HepG2 (cell line): Measurements from ENCODE around the gene APRT. TPM values are rescaled to one million over a fixed set of nuclear protein-coding genes. Genes with fewer than 3 reads are reported as not detected.

Experiments
- AKAP8 ChIP-seq: sonication (generic); formaldehyde crosslinking; IDR thresholded peaks from 2 replicates; pipeline ENCODE4 v1.5.1; 2020; ENCODE audit warnings: mild to moderate bottlenecking, missing genetic modification reagents
- ATF7-NPFF ChIP-seq: sonication (generic); formaldehyde crosslinking; IDR thresholded peaks from 2 replicates; pipeline ENCODE4 v1.8.1; 2023; ENCODE audit warnings: mild to moderate bottlenecking, low read depth, missing genetic modification reagents, moderate library complexity
- ERF ChIP-seq: IDR thresholded peaks from 2 replicates; pipeline ENCODE4 v1.6.1; 2018; ENCODE audit warnings: missing biosample characterization, missing genetic modification reagents
- HDAC2 ChIP-seq: sonication (generic); formaldehyde crosslinking; IDR thresholded peaks from 2 replicates; pipeline ENCODE4 v1.4.0; 2020; ENCODE audit warnings: missing genetic modification reagents
- KAT8 ChIP-seq: IDR thresholded peaks from 2 replicates; pipeline ENCODE4 v1.6.1; 2016; ENCODE audit warnings: missing genetic modification reagents, missing compliant biosample characterization
- NFE2L1 ChIP-seq: sonication (generic); formaldehyde crosslinking; IDR thresholded peaks from 2 replicates; pipeline ENCODE4 v1.4.0; 2020; ENCODE audit warnings: missing genetic modification reagents, mild to moderate bottlenecking, borderline replicate concordance
- NFRKB ChIP-seq: fragments of 450-650 bp; IDR thresholded peaks from 2 replicates; pipeline ENCODE4 v1.6.1; 2017
- NR2C2 ChIP-seq: sonication (generic); formaldehyde crosslinking; IDR thresholded peaks from 2 replicates; pipeline ENCODE4 v1.4.0; 2020; ENCODE audit warnings: missing genetic modification reagents, mild to moderate bottlenecking, moderate library complexity, borderline replicate concordance
- SETDB1 ChIP-seq: sonication (generic); formaldehyde crosslinking; IDR thresholded peaks from 2 replicates; pipeline ENCODE4 v1.5.1; 2020; ENCODE audit warnings: missing genetic modification reagents, mild to moderate bottlenecking, borderline replicate concordance
- SOX13 ChIP-seq, 3 experiments: fragments of 450-650 bp in 1 of 3; sonication (generic) in 1 of 3; formaldehyde crosslinking in 1 of 3; IDR thresholded peaks in 2 of 3; conservative IDR thresholded peaks in 1 of 3; 2 replicates each; pipeline versions ENCODE4 v1.5.0 to v1.6.1; 2016 to 2020; ENCODE audit warnings: antibody characterized with exemption in 1 of 3, mild to moderate bottlenecking in 1 of 3, missing compliant biosample characterization in 1 of 3, missing genetic modification reagents in 1 of 3, moderate library complexity in 1 of 3
- XBP1 ChIP-seq: sonication (generic); formaldehyde crosslinking; IDR thresholded peaks from 2 replicates; pipeline ENCODE4 v1.5.0; 2020; ENCODE audit warnings: missing genetic modification reagents
- ZNF143 ChIP-seq: sonication (generic); formaldehyde crosslinking; IDR thresholded peaks from 2 replicates; pipeline ENCODE4 v1.4.0; 2020; ENCODE audit warnings: missing genetic modification reagents
- ZNF20 ChIP-seq: sonication (generic); formaldehyde crosslinking; IDR thresholded peaks from 2 replicates; pipeline ENCODE4 v1.4.0; 2020; ENCODE audit warnings: mild to moderate bottlenecking, moderate library complexity, missing genetic modification reagents
- ZNF703 ChIP-seq: sonication (generic); formaldehyde crosslinking; IDR thresholded peaks from 2 replicates; pipeline ENCODE4 v1.5.1; 2020; ENCODE audit warnings: missing genetic modification reagents, mild to moderate bottlenecking, moderate library complexity, borderline replicate concordance
- ZUFSP ChIP-seq: sonication (generic); formaldehyde crosslinking; IDR thresholded peaks from 2 replicates; pipeline ENCODE4 v1.9.0; 2021; ENCODE audit warnings: missing genetic modification reagents, mild to moderate bottlenecking, borderline replicate concordance
- polyA plus RNA-seq, 8 experiments: library from polyadenylated mRNA; depleted of rRNA in 3 of 8; stranded (reverse) in 7 of 8; unstranded in 1 of 8; fragments of >200 nt; fragmentation: Illumina TruSeq in 4 of 8; extraction: Trizol in 4 of 8; gene quantifications; 2 replicates each; pipeline versions ENCODE4 v1.2.1 to v1.2.3, GENCODE V29; 2011 to 2016; ENCODE audit warnings: low read depth in 4 of 8, missing spikeins in 1 of 8, mixed read lengths in 1 of 8; ENCODE audit not compliant: insufficient read depth in 1 of 8
- total RNA-seq, 5 experiments: library from RNA; depleted of rRNA; stranded (reverse); fragments of >200 nt; fragmentation: Illumina TruSeq; extraction: Trizol; gene quantifications; 2 replicates each; pipeline ENCODE4 v1.2.3, GENCODE V29; 2016; ENCODE audit warnings: low read depth in 1 of 5
- TF ChIP-seq, protein P1 (sequence below): sonication (generic); formaldehyde crosslinking; conservative IDR thresholded peaks from 2 replicates; pipeline ENCODE4 v1.8.0; 2022; ENCODE audit warnings: mild to moderate bottlenecking, moderate library complexity, missing genetic modification reagents
- TF ChIP-seq, protein P2 (sequence below): sonication (generic); formaldehyde crosslinking; IDR thresholded peaks from 2 replicates; pipeline ENCODE4 v1.5.1; 2020; ENCODE audit warnings: mild to moderate bottlenecking, missing genetic modification reagents
- TF ChIP-seq, protein P3 (sequence below): sonication (generic); formaldehyde crosslinking; IDR thresholded peaks from 2 replicates; pipeline ENCODE4 v1.8.0; 2022; ENCODE audit warnings: mild to moderate bottlenecking, missing genetic modification reagents, moderate library complexity

The APRT gene
- total and polyA plus RNA-seq, 2 of the 13 experiments (the other 11 are each of a cell fraction or from before 2014, with no cell fraction given): 155 to 242 TPM

- 0 out of 2 replicates have a peak, but pooled peaks have one; percentile 16 for TF ChIP-seq SETDB1 (CRISPR knock-in tag)
- TF ChIP-seq ERF (CRISPR knock-in tag): peak; percentile 68; the same call in 1 of the 2 replicates
- TF ChIP-seq XBP1: no peak
- TF ChIP-seq NR2C2 (CRISPR knock-in tag): peak; percentile 48; the same call in 1 of the 2 replicates
- no peak for TF ChIP-seq ZUFSP (CRISPR knock-in tag)
- peak; percentile 90 for TF ChIP-seq ATF7-NPFF (CRISPR knock-in tag)
- TF ChIP-seq NFE2L1 (CRISPR knock-in tag): no peak
- no peak for TF ChIP-seq SOX13 (IDR thresholded peaks at IDR 0.05)
- TF ChIP-seq SOX13 (CRISPR knock-in tag; conservative IDR thresholded peaks at IDR 0.05 in 1 of 2, IDR thresholded peaks at IDR 0.05 in 1 of 2): no peak
- peak; percentile 47; the same call in 1 of the 2 replicates for TF ChIP-seq KAT8
- TF ChIP-seq, protein P1, sequence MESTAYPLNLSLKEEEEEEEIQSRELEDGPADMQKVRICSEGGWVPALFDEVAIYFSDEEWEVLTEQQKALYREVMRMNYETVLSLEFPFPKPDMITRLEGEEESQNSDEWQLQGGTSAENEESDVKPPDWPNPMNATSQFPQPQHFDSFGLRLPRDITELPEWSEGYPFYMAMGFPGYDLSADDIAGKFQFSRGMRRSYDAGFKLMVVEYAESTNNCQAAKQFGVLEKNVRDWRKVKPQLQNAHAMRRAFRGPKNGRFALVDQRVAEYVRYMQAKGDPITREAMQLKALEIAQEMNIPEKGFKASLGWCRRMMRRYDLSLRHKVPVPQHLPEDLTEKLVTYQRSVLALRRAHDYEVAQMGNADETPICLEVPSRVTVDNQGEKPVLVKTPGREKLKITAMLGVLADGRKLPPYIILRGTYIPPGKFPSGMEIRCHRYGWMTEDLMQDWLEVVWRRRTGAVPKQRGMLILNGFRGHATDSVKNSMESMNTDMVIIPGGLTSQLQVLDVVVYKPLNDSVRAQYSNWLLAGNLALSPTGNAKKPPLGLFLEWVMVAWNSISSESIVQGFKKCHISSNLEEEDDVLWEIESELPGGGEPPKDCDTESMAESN (CRISPR knock-in tag): peak; percentile 85
- TF ChIP-seq, protein P2, sequence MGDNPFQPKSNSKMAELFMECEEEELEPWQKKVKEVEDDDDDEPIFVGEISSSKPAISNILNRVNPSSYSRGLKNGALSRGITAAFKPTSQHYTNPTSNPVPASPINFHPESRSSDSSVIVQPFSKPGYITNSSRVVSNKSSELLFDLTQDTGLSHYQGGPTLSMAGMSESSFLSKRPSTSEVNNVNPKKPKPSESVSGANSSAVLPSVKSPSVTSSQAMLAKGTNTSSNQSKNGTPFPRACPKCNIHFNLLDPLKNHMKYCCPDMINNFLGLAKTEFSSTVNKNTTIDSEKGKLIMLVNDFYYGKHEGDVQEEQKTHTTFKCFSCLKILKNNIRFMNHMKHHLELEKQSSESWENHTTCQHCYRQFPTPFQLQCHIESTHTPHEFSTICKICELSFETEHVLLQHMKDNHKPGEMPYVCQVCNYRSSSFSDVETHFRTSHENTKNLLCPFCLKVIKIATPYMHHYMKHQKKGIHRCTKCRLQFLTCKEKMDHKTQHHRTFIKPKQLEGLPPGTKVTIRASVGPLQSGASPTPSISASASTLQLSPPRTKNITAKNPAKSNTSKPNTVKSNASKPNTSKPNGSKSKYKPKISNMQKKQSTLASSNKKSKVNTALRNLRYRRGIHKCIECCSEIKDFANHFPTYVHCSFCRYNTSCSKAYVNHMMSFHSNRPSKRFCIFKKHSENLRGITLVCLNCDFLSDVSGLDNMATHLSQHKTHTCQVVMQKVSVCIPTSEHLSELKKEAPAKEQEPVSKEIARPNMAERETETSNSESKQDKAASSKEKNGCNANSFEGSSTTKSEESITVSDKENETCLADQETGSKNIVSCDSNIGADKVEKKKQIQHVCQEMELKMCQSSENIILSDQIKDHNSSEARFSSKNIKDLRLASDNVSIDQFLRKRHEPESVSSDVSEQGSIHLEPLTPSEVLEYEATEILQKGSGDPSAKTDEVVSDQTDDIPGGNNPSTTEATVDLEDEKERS (CRISPR knock-in tag): no peak
- 0 out of 2 replicates have a peak, but pooled peaks have one; percentile 38 for TF ChIP-seq HDAC2 (CRISPR knock-in tag)
- no peak for TF ChIP-seq ZNF20 (CRISPR knock-in tag)
- peak; percentile 15 for TF ChIP-seq AKAP8
- no peak for TF ChIP-seq ZNF143 (CRISPR knock-in tag)
- TF ChIP-seq, protein P3, sequence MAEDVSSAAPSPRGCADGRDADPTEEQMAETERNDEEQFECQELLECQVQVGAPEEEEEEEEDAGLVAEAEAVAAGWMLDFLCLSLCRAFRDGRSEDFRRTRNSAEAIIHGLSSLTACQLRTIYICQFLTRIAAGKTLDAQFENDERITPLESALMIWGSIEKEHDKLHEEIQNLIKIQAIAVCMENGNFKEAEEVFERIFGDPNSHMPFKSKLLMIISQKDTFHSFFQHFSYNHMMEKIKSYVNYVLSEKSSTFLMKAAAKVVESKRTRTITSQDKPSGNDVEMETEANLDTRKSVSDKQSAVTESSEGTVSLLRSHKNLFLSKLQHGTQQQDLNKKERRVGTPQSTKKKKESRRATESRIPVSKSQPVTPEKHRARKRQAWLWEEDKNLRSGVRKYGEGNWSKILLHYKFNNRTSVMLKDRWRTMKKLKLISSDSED: peak; percentile 80; the same call in 1 of the 2 replicates
- TF ChIP-seq ZNF703: peak; percentile 72; the same call in 1 of the 2 replicates
- no peak for TF ChIP-seq NFRKB
Measured at GRCh38 chr16:88804552-88805339, 7.0 kb downstream of the APRT start (continued).
